ENCODE results near the gene ZNF148. TPM values are rescaled to one million over a fixed set of nuclear protein-coding genes. Genes with fewer than 3 reads are reported as not detected.

The ZNF148 gene
- total RNA-seq, 1 experiment from 2014 or later = 55.8 TPM

- no peak for ATAC-seq
- BruUV-seq (replicated peaks) = no TSS peak
- intact Hi-C loops (cut with micrococcal nuclease; ENCODE audit: unreplicated experiment) = loop anchor here (10.0 kb wide), 1 partner anchor 206 kb away; no protein-coding TSS in a partner anchor
Observed at GRCh38 chr3:125229168-125229567, 146.0 kb downstream of the ZNF148 start.

DNA sequence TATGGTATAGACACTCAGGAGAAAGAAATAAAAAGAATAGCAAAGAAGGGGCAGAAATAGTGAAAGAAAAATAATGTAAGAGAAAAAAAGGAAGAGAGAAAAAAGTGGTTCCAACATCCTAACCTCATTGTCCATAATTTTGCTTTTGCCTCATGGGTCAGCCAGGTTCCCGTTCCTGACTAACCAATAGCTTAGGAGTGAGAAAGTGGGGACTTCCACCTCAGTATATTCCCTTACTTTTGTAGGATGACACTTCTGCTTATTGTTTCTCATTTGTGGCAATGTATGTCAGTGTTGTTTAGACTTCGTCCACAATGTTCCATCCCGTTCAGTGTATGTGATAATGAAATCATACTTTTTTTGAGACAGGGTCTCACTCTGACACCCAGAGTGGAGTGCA, 153.3 kb downstream of the ZNF148 start:
- POLR2A ChIA-PET = no interaction called here
- in situ Hi-C loops (cut with HindIII; ENCODE audit: low pct_unique_long_range_greater_than_20kb, low sequenced_read_pairs) (no loop called here), intact Hi-C loops (cut with micrococcal nuclease; ENCODE audit: unreplicated experiment) (loop anchor here (10.0 kb wide), 1 partner anchor 213 kb away; no protein-coding TSS in a partner anchor)
- BruUV-seq (replicated peaks) = no TSS peak
- DNase-seq (ENCODE audit: low read depth, low spot score) = no peak
- Histone ChIP-seq H3K27me3 (ENCODE audit: control insufficient read depth, insufficient read depth, low read length) (no peaks in the 10 kb centered on the region), H3K4me3 (ENCODE audit: low read depth in 2 of 2, low read length in 2 of 2) (no peak overlapping the region), H3K27ac (ENCODE audit: low read length) (no peak overlapping the region), H3K4me1 (ENCODE audit: control insufficient read depth, insufficient read depth, low read length) (no peaks in the 10 kb centered on the region), H3K9me3 (ENCODE audit: control insufficient read depth, insufficient read depth, low read depth, low read length) (no peaks in the 10 kb centered on the region), H3K36me3 (ENCODE audit: control insufficient read depth, insufficient read depth, low read length) (no peaks in the 10 kb centered on the region)
- CTCF ChIA-PET = no interaction called here
- no peak for ATAC-seq
- TF ChIP-seq CTCF (IDR thresholded peaks at IDR 0.05) = no peak
- TF ChIP-seq TCF7L2 (IDR thresholded peaks at IDR 0.05; ENCODE audit: low read depth, low read length) = no peak
- TF ChIP-seq POLR2AphosphoS5 (IDR thresholded peaks at IDR 0.05; ENCODE audit: low read depth, low read length) = no peak
- TF ChIP-seq SIN3A (IDR thresholded peaks at IDR 0.05; ENCODE audit: borderline replicate concordance, insufficient read depth, low read depth, low read length) = no peak
- no peak for TF ChIP-seq REST (IDR thresholded peaks at IDR 0.05; ENCODE audit: insufficient read depth in 1 of 2, low read depth in 2 of 2, low read length in 1 of 2)

More at GRCh38 chr3:125229168-125229567, 146.0 kb downstream of the ZNF148 start:
- no peak for DNase-seq (ENCODE audit: low read depth, low spot score)
- peaks cover 6% of the 10 kb centered on the region for H3K36me3 ChIP-seq (ENCODE audit: control insufficient read depth, insufficient read depth, low read length)
- no peaks in the 10 kb centered on the region for H3K4me1 ChIP-seq (ENCODE audit: control insufficient read depth, insufficient read depth, low read length)
- no peaks in the 10 kb centered on the region for H3K27me3 ChIP-seq (ENCODE audit: control insufficient read depth, insufficient read depth, low read length)
- CTCF ChIA-PET = no interaction called here
- in situ Hi-C loops (cut with HindIII; ENCODE audit: low pct_unique_long_range_greater_than_20kb, low sequenced_read_pairs) = no loop called here
- TF ChIP-seq CTCF (IDR thresholded peaks at IDR 0.05) (no peak), SIN3A (IDR thresholded peaks at IDR 0.05; ENCODE audit: borderline replicate concordance, insufficient read depth, low read depth, low read length) (no peak), REST (IDR thresholded peaks at IDR 0.05; ENCODE audit: insufficient read depth in 1 of 2, low read depth in 2 of 2, low read length in 1 of 2) (no peak), TCF7L2 (IDR thresholded peaks at IDR 0.05; ENCODE audit: low read depth, low read length) (no peak), POLR2AphosphoS5 (IDR thresholded peaks at IDR 0.05; ENCODE audit: low read depth, low read length) (no peak)
- POLR2A ChIA-PET = no interaction called here
- no peak overlapping the region for H3K4me3 ChIP-seq (ENCODE audit: low read depth in 2 of 2, low read length in 2 of 2)
- no peaks in the 10 kb centered on the region for H3K9me3 ChIP-seq (ENCODE audit: control insufficient read depth, insufficient read depth, low read depth, low read length)
- no peak overlapping the region for H3K27ac ChIP-seq (ENCODE audit: low read length)
